OCI-LY1 (cell line): ENCODE measurements around the gene BCAP31.

Experiments
- H2AFZ ChIP-seq: fragments of 200-600 bp; sonication (generic), shearing (Covaris generic); 2 replicates; pipeline ENCODE4 v1.6.0; 2014; ENCODE audit warnings: antibody characterized with exemption, mild to moderate bottlenecking, low read length
- H3F3A ChIP-seq: fragments of 200-600 bp; sonication (generic), shearing (Covaris generic); 2 replicates; pipeline ENCODE4 v1.6.0; 2014; ENCODE audit warnings: mild to moderate bottlenecking, antibody characterized with exemption, low read length, moderate library complexity; ENCODE audit not compliant: insufficient read depth
- H3K27ac ChIP-seq: fragments of 200-600 bp; sonication (generic); 2 replicates; pipeline ENCODE4 v1.5.1; 2014; ENCODE audit warnings: low read length, mixed run types, mild to moderate bottlenecking, low read depth; ENCODE audit not compliant: poor library complexity, severe bottlenecking
- H3K27me3 ChIP-seq: fragments of 200-600 bp; sonication (generic); 2 replicates; pipeline ENCODE4 v1.6.0; 2014; ENCODE audit warnings: antibody characterized with exemption, mild to moderate bottlenecking, low read length, moderate library complexity; ENCODE audit not compliant: insufficient read depth
- H3K36me3 ChIP-seq: fragments of 200-600 bp; sonication (generic); 2 replicates; pipeline ENCODE4 v1.6.1; 2014; ENCODE audit warnings: mild to moderate bottlenecking, antibody characterized with exemption, low read length, moderate library complexity, mixed read lengths; ENCODE audit not compliant: insufficient read depth
- H3K4me1 ChIP-seq: fragments of 200-600 bp; sonication (generic); 2 replicates; pipeline ENCODE4 v1.5.1; 2014; ENCODE audit warnings: mild to moderate bottlenecking, low read length, moderate library complexity; ENCODE audit not compliant: insufficient read depth, severe bottlenecking
- H3K4me2 ChIP-seq: fragments of 200-600 bp; sonication (generic), shearing (Covaris generic); 2 replicates; pipeline ENCODE4 v1.6.1; 2014; ENCODE audit warnings: low read length
- H3K4me3 ChIP-seq: fragments of 200-600 bp; sonication (generic); 2 replicates; pipeline ENCODE4 v1.5.1; 2014; ENCODE audit warnings: low read length, low read depth, mild to moderate bottlenecking, mixed read lengths; ENCODE audit not compliant: poor library complexity, severe bottlenecking
- H3K79me2 ChIP-seq: fragments of 200-600 bp; shearing (Covaris generic); 2 replicates; pipeline ENCODE4 v1.6.1; 2016; ENCODE audit warnings: mixed run types, low read length, mixed read lengths; ENCODE audit not compliant: insufficient read depth
- H3K9ac ChIP-seq: fragments of 200-600 bp; sonication (generic), shearing (Covaris generic); 2 replicates; pipeline ENCODE4 v1.6.1; 2014; ENCODE audit warnings: mild to moderate bottlenecking, low read length, mixed read lengths
- H3K9me2 ChIP-seq: fragments of 200-600 bp; sonication (generic), shearing (Covaris generic); 2 replicates; pipeline ENCODE4 v1.6.1; 2014; ENCODE audit warnings: low read depth, mild to moderate bottlenecking, low read length, mixed read lengths
- H3K9me3 ChIP-seq: fragments of 200-600 bp; shearing (Covaris generic); 2 replicates; pipeline ENCODE4 v1.6.1; 2014; ENCODE audit warnings: low read length, mixed read lengths
- H4K20me1 ChIP-seq: fragments of 200-600 bp; sonication (generic), shearing (Covaris generic); 2 replicates; pipeline ENCODE4 v1.6.0; 2016; ENCODE audit warnings: mild to moderate bottlenecking, low read length; ENCODE audit not compliant: insufficient read depth
- EZH2 ChIP-seq: fragments of 200-600 bp; sonication (generic), shearing (Covaris generic); IDR thresholded peaks from 2 replicates; pipeline ENCODE4 v1.8.0; 2017; ENCODE audit warnings: borderline replicate concordance, mixed run types, mild to moderate bottlenecking, antibody characterized with exemption, low read length, moderate library complexity, mixed read lengths
- TF ChIP-seq, protein P1 (sequence below): fragments of 200-600 bp; sonication (generic), shearing (Covaris generic); IDR thresholded peaks from 2 replicates; pipeline ENCODE4 v1.5.1; 2017; ENCODE audit warnings: mild to moderate bottlenecking, antibody characterized with exemption, low read length, moderate library complexity, mixed read lengths

The BCAP31 gene

DNA sequence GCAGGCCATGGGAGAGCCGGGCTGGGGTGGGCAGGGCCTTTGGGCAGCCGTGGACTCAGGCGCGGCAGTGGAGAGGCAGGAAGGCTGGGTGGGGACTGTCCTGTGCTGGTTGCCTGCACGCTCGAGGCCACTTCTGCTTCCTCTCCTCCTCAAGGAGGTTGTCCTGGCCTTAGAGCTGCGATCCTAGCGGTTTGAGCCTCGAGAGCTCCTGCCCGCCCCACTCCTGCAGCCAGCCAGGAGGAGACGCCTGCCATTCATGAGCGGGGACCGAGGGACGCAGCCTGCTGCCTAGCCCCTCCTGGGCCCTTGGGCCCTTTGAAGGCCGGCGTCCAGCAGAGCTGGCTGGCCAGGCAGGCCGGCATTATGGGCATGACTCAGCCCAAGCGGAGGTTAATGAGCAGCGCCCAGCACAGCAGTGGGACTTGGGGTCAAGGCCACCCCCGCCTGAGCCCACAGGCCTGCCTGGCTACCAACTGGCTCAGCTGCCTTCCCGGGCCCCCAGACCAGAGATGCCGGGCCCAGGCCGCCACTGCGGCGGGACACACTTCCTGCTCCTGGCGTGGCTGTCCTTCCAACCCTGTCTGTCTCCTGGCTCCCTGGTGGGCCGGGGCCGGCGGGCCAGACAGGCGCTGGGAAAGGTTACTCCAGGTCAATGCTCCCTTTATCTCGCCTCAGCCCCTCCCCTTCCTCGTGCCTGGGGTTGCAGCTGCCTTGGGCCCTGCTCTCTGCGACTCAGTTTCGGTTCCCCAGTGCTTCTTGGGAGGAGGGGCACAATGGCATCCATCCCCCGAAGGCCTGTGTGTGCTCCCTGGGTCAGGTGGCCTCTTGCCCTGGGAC lies 2.3 kb upstream of the BCAP31 start:
- H3K4me2 ChIP-seq: peak overlapping the region; percentile 59
- no peaks in the 10 kb centered on the region for H3F3A ChIP-seq
- peak overlapping the region; percentile 37; the same call in 1 of the 2 replicates for H3K9ac ChIP-seq
- TF ChIP-seq, protein P1, sequence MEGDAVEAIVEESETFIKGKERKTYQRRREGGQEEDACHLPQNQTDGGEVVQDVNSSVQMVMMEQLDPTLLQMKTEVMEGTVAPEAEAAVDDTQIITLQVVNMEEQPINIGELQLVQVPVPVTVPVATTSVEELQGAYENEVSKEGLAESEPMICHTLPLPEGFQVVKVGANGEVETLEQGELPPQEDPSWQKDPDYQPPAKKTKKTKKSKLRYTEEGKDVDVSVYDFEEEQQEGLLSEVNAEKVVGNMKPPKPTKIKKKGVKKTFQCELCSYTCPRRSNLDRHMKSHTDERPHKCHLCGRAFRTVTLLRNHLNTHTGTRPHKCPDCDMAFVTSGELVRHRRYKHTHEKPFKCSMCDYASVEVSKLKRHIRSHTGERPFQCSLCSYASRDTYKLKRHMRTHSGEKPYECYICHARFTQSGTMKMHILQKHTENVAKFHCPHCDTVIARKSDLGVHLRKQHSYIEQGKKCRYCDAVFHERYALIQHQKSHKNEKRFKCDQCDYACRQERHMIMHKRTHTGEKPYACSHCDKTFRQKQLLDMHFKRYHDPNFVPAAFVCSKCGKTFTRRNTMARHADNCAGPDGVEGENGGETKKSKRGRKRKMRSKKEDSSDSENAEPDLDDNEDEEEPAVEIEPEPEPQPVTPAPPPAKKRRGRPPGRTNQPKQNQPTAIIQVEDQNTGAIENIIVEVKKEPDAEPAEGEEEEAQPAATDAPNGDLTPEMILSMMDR: no peak
- no peak for TF ChIP-seq EZH2
- no peaks in the 10 kb centered on the region for H4K20me1 ChIP-seq
- H3K36me3 ChIP-seq: peaks cover 5% of the 10 kb centered on the region; the same call in 1 of the 2 replicates
- H3K79me2 ChIP-seq: no peaks in the 10 kb centered on the region
- H3K4me3 ChIP-seq: peak overlapping the region; percentile 33
- no peaks in the 10 kb centered on the region for H3K9me2 ChIP-seq
- no peaks in the 10 kb centered on the region for H3K27me3 ChIP-seq
- H3K27ac ChIP-seq: peak overlapping the region; percentile 56
- H3K9me3 ChIP-seq: no peaks in the 10 kb centered on the region
- H2AFZ ChIP-seq: no peak overlapping the region
- H3K4me1 ChIP-seq: peaks cover 42% of the 10 kb centered on the region

DNA sequence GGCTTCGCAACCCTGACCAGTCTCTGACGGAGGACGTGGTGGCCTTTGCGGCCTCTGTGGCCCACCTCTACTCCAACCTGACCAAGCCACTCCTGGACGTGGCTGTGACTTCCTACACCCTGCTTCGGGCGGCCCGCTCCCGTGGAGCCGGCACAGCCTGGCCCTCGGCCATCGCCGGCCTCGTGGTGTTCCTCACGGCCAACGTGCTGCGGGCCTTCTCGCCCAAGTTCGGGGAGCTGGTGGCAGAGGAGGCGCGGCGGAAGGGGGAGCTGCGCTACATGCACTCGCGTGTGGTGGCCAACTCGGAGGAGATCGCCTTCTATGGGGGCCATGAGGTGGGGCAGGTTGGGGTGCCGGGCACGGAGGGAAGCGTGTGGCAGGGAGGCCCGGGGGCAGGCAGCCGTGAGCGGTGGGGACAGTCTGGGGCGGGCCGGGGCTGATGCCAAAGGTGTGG lies 1.7 kb upstream of the BCAP31 start:
- no peak overlapping the region for H3K9ac ChIP-seq
- peaks cover 7% of the 10 kb centered on the region; the same call in 1 of the 2 replicates for H3K36me3 ChIP-seq
- H3K9me2 ChIP-seq: no peaks in the 10 kb centered on the region
- H3K4me3 ChIP-seq: no peak overlapping the region
- H3K4me1 ChIP-seq: peaks cover 42% of the 10 kb centered on the region
- no peak overlapping the region; the same call in 1 of the 2 replicates for H3K4me2 ChIP-seq
- no peaks in the 10 kb centered on the region for H3F3A ChIP-seq
- H3K79me2 ChIP-seq: no peaks in the 10 kb centered on the region
- H3K9me3 ChIP-seq: no peaks in the 10 kb centered on the region
- TF ChIP-seq EZH2: no peak
- TF ChIP-seq, protein P1: no peak
- no peaks in the 10 kb centered on the region for H4K20me1 ChIP-seq
- no peak overlapping the region for H2AFZ ChIP-seq
- no peaks in the 10 kb centered on the region for H3K27me3 ChIP-seq
- no peak overlapping the region for H3K27ac ChIP-seq

DNA sequence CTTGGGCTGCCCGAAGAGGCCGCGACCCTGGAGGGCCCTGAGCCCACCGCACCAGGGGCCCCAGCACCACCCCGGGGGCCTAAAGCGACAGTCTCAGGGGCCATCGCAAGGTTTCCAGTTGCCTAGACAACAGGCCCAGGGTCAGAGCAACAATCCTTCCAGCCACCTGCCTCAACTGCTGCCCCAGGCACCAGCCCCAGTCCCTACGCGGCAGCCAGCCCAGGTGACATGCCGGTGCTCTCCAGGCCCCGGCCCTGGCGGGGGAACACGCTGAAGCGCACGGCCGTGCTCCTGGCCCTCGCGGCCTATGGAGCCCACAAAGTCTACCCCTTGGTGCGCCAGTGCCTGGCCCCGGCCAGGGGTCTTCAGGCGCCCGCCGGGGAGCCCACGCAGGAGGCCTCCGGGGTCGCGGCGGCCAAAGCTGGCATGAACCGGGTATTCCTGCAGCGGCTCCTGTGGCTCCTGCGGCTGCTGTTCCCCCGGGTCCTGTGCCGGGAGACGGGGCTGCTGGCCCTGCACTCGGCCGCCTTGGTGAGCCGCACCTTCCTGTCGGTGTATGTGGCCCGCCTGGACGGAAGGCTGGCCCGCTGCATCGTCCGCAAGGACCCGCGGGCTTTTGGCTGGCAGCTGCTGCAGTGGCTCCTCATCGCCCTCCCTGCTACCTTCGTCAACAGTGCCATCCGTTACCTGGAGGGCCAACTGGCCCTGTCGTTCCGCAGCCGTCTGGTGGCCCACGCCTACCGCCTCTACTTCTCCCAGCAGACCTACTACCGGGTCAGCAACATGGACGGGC lies 1.0 kb upstream of the BCAP31 start:
- peak overlapping the region; percentile 76 for H3K27ac ChIP-seq
- no peaks in the 10 kb centered on the region for H3K9me2 ChIP-seq
- H4K20me1 ChIP-seq: no peaks in the 10 kb centered on the region
- TF ChIP-seq, protein P1: no peak
- no peak for TF ChIP-seq EZH2
- peak overlapping the region; percentile 81 for H3K4me2 ChIP-seq
- peaks cover 42% of the 10 kb centered on the region for H3K4me1 ChIP-seq
- peaks cover 13% of the 10 kb centered on the region; the same call in 1 of the 2 replicates for H3K36me3 ChIP-seq
- H3F3A ChIP-seq: no peaks in the 10 kb centered on the region
- peak overlapping the region; percentile 65; the same call in 1 of the 2 replicates for H3K9ac ChIP-seq
- H3K9me3 ChIP-seq: no peaks in the 10 kb centered on the region
- H3K79me2 ChIP-seq: no peaks in the 10 kb centered on the region
- H2AFZ ChIP-seq: no peak overlapping the region
- no peaks in the 10 kb centered on the region for H3K27me3 ChIP-seq
- H3K4me3 ChIP-seq: peak overlapping the region; percentile 91
